Measurements from ENCODE around the gene EBNA1BP2.
"Not testable (repeated sequence)": the region's sequence is repeated elsewhere in the genome, so short reads cannot be mapped to it uniquely, and the experiment has no call there.

The EBNA1BP2 gene

GRCh38 chr1:43171876-43172526 lies at the start of gene EBNA1BP2, which contains the start of gene CFAP57:
TSS of gene EBNA1BP2 (minus strand) at chr1:43172290. CDS start at chr1:43172118, 172 bp downstream.
TSS of gene CFAP57 (plus strand) at chr1:43172330. CDS start at chr1:43172754, 424 bp downstream.
- DNase-seq, result peak; percentile 100

DNA sequence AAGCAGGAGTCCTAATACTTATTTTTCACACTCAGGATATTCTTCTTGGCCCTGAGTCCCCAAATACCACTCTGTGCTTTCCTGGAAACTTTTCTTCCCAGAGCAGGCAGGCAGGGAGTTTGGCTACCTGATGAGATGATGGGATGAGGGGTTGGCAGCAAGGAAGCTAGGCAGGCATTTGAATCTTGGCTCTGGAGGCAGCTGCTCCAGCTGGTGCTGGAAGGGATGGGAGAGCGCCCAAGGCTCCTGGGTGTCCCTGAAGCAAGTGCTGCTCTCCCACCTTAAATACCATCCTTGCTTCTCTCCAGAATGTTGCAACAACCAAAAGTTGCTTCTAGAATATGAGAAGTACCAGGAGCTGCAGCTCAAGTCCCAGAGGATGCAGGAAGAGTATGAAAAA lies 49.7 kb upstream of the EBNA1BP2 start:
- DNase-seq, result no peak

DNA sequence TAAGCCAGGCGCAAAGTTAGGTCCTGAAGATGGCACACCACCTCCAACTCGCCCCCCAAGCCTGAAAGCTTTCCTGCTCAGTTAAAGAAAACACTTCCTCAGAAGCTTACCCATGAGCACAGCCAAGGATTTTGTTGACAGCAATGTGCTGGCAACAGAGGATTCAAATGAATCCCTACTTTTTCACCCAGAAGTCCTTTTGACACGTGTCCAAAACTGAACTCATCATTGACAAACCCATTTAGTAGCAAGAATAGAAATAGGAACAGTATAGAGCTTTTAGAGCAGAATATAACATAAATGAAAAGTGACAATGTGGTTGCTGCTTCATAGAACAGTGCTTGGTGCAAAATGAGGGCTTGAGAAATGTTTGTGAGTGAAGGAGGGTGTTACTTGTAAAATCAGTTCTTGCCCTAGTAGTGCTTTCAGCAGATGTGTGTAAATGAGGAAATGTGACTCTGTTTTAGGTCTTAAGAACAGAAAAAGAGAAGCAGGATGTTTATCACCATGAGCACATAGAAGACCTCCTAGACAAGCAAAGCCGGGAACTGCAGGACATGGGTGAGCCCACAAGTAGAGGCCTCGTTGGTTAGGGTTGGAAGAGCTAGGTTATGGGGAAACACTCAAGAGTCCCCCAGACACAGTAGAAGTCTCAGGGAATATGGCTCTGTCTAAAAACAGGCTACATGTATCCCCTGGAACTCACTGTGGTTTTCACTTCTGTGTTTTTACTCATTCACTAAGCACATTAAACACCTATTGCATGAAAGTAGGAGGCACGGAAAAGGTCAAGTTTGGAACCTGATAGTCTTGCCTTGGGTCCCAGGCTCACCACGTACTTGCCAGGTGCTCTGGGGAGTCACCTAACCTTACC lies 49.1 kb upstream of the EBNA1BP2 start:
- DNase-seq, result no peak

DNA sequence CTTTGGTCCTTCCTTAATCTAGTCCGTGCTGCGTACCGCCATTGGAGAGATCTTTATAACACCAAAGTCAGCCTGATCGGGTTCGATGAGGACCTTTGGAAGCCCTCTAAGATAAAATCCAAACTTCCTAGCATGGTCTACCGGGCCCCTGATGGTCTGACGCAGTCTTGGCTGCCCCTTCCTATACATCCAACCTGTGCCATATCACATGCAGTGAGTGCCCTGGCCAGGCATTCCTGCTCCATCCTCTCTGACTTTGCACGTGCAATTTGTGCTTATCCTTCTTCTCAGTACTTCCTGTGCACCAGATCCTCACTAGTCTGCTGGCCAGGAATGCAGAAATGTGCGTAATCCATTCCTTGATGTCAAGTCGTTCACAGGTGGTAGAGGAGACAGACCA lies 45.7 kb upstream of the EBNA1BP2 start:
- no peak for DNase-seq

- DNase-seq, result no peak
These were observed 42.7 kb upstream of the EBNA1BP2 start for GRCh38 chr1:43214501-43215444.

GRCh38 chr1:43208277-43208676 lies 36.2 kb upstream of the EBNA1BP2 start:
- DNase-seq, result not testable (repeated sequence)

DNA sequence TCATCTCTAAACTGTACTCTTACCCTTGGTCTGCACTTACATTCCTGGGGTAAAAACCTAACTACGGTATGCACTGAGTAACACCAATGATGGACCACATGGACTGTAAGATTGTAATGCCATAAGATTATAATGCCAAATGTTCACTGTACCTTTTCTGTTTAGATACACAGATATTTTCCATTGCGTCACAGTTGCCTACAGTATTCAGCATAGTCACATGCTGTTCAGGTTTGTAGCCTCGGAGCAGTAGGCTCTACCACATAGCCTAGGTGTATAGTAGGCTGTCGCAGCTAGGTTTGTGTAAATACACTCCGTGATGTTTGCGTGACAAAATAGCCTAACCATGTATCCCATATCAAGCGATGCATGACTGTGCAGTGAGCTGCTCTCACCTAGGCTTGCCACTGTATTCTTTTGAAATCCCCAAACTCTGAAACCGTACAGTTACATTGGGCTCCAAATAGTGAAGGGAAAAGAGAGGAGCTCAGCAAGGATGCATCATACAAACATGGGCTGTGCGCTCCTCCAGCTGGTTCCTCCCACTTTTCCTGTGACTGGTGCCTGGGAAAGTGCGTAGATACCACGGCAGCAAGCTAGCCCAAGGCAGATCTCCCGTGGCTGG lies 35.3 kb upstream of the EBNA1BP2 start:
- DNase-seq, result no peak

- DNase-seq, result no peak
These were observed 34.6 kb upstream of the EBNA1BP2 start for GRCh38 chr1:43206600-43207228.

- no peak for DNase-seq
These were observed 33.6 kb upstream of the EBNA1BP2 start for GRCh38 chr1:43205671-43206070.

- DNase-seq, result no peak
These were observed 32.3 kb upstream of the EBNA1BP2 start for GRCh38 chr1:43204394-43204793.

DNA sequence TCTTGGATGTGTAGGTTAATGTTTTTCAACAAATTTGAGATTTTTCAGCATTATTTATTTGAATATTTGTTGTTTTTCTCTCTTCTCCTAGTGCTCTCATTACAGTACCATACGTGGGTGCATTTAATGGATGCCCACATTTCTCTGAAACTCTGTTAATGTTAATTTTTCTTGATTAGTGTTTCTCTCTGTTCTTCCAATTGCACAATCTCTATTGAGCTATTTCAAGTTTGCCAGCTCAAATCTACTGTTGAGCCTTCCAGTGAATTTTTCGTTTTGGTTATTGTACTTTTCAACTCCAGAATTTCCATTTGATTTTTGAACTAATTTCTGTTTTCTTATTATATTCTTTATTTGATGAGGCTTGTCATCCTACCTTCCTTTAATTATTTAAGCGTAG lies 31.8 kb upstream of the EBNA1BP2 start:
- no peak for DNase-seq

GRCh38 chr1:43199093-43199726 lies 27.1 kb upstream of the EBNA1BP2 start:
- peak; percentile 99 for DNase-seq

DNA sequence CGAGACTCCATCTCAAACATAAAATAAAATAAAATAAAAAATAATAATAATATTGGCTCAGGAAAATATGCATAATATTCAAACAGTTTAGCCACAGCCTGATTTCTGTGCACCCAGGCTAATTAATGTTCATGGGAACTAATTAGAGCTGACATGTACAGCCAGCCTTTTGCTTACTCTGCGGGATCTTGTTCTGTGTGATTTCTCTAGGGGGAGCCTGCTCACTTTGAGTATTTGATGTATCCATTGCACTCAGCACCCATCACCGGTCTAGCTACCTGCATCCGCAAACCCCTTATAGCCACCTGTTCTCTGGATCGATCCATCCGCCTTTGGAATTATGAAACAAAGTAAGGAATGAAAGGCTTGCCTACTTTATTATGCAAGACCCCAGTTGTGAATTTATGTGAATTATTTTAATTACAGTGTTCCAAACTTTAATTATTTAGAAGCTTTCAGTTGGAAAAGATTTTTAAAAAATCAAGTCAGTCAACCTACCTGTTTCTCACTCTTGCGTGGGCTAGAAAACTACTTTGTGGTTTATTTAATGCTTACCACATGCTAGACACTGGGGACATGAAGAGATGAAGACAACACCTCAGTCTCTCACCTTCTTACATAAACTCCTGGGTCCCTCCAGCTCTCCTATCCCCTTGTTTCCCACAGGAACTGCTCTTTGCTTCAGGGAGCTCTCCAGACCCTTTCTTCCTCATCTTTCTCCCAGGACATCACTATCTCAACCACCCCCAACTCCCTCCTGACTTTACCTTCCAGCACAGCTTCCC lies 25.4 kb upstream of the EBNA1BP2 start:
- no peak for DNase-seq

DNA sequence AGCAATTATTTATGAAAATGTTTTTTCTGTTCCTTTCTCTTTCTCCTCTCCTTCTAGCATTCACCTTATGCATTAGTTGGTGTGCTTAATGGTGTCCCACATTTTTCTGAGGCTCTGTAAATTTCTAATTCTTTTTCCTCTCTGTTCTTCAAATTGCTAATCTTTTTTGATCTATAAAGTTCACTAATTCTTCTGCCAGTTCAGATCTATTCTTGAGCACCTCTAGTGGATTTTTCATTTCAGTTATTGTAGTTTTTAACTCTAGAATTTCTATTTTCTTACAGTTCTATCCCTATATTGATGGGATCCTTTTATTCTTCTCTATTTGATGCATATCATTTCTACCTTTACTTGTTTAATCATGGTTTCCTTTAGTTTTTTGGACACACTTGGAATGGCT lies 22.4 kb upstream of the EBNA1BP2 start:
- DNase-seq, result no peak

- no peak for DNase-seq
These were observed 16.0 kb upstream of the EBNA1BP2 start for GRCh38 chr1:43188106-43188505.

DNA sequence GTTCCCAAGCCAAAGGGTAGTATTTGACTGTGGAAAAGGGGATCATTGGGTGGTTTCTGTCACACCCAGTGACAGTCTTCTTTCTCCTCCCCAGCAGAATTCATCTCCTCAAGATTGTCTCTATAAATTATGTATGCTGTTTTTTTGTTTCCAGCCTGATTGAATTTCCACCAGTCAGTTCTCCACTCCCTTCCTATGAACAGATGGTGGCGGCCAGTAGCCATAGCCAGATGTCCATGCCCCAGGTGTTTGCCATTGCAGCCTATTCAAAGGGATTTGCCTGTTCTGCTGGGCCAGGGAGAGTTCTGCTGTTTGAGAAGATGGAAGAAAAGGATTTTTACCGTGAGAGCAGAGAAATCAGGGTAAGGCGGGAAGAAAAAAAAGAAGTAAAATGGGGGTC lies 12.9 kb upstream of the EBNA1BP2 start:
- DNase-seq, result no peak

DNA sequence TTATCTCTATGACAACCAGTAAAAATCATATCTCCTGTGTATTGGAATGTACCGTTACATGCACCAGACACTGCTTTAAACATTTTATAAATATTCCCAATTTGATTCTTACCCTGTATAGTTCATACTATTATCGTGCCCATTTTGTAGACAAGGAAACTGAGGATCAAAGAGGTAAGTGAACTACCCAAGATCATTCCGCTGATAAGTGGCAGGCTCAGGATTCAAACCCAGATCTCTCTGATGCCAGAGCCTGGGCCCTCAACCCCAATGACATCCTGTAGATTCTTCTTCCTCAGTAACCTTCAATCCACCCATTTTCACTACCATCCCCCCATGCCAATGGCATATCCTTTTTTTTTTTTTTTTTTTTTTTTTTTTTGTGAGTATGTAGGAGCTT lies 12.3 kb upstream of the EBNA1BP2 start:
- DNase-seq, result no peak

DNA sequence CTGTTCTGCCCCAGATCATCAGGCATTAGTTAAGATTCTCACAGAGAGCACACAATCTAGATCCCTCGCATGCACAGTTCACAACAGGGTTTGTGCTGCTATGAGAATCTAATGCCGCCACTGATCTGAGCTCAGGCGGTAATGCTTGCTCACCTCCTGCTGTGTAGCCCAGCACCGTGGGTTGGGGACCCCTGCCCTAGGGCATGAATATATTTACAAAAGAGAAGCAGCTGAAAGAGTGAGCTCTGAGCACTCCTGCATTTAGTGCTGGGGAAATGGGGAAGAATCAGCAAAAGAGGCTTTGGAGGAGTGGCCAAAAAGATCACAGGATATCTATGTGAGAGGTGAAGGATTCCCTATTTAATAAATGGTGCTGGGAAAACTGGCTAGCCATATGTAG lies 5.6 kb upstream of the EBNA1BP2 start:
- no peak for DNase-seq

- no peak for DNase-seq
These were observed 2.8 kb upstream of the EBNA1BP2 start for GRCh38 chr1:43174873-43175272.

GRCh38 chr1:43172527-43172972 lies 460 bp upstream of the EBNA1BP2 start:
- peak; percentile 100 for DNase-seq
